Muscle of leg (tissue), 11 donors: Measurements from ENCODE around the gene SKP2. TPM values are rescaled to one million over a fixed set of nuclear protein-coding genes. Genes with fewer than 3 reads are reported as not detected.
A peak's percentile ranks its signal among the peaks of the same experiment; 100 is the strongest.
"Not testable (repeated sequence)": the region's sequence is repeated elsewhere in the genome, so short reads cannot be mapped to it uniquely, and the experiment has no call there.

Experiments used
- DNase-seq: peaks from one replicate; pipeline ENCODE4 v3.0.0; 2013
- H3K27ac ChIP-seq: one replicate; pipeline ENCODE4 v1.5.1; 2013; ENCODE audit warnings: mild to moderate bottlenecking, low read length, control low read depth
- H3K27me3 ChIP-seq: one replicate; pipeline ENCODE4 v1.6.1; 2013; ENCODE audit warnings: low read length; ENCODE audit not compliant: control insufficient read depth, insufficient read depth
- H3K36me3 ChIP-seq: one replicate; pipeline ENCODE4 v1.6.1; 2013; ENCODE audit warnings: low read length; ENCODE audit not compliant: control insufficient read depth, insufficient read depth
- H3K4me1 ChIP-seq: one replicate; pipeline ENCODE4 v1.6.1; 2013; ENCODE audit warnings: low read length; ENCODE audit not compliant: control insufficient read depth, insufficient read depth
- H3K4me3 ChIP-seq: one replicate; pipeline ENCODE4 v1.5.1; 2013; ENCODE audit warnings: low read length, control low read depth
- H3K9me3 ChIP-seq: replicated peaks from 2 replicates; pipeline ENCODE4 v1.6.1; 2013; ENCODE audit warnings: low read depth, low read length; ENCODE audit not compliant: control insufficient read depth
- WGBS: methylation state at CpG from one replicate; pipeline ENCODE4 v1.1.5; 2013; ENCODE audit warnings: missing lambda C conversion rate; ENCODE audit not compliant: insufficient coverage; 5-methylcytosine and 5-hydroxymethylcytosine counted together
- polyA plus RNA-seq, 8 donors: library from polyadenylated mRNA; unstranded; fragments of 120-200 nt; gene quantifications; one replicate each; pipeline versions ENCODE4 v1.2.1 to v1.2.3, GENCODE V29; 2013; ENCODE audit warnings: inconsistent platforms in 1 of 8, low replicate concordance in 1 of 8; ENCODE audit not compliant: insufficient read length in 8 of 8, insufficient read depth in 1 of 8
- total RNA-seq: library from RNA; stranded (reverse); fragments of 120-200 nt; gene quantifications from one replicate; pipeline ENCODE4 v1.2.4, GENCODE V29; 2013

The SKP2 gene
- total and polyA plus RNA-seq, 9 donors = 44.9 to 76.6 (median 52.5) TPM

GRCh38 chr5:36184408-36184807 lies 32.5 kb downstream of the SKP2 start:
- H3K27me3 ChIP-seq, DNase-seq, H3K27ac ChIP-seq, H3K9me3 ChIP-seq, H3K4me1 ChIP-seq, H3K4me3 ChIP-seq: not testable (repeated sequence)
- H3K36me3 ChIP-seq = peaks cover 15% of the 10 kb centered on the region
- no CpG with 5 or more reads among the region's 4 CpGs for WGBS

- WGBS = no CpG with 5 or more reads among the region's 5 CpGs
- no peak overlapping the region for H3K4me3 ChIP-seq
- H3K36me3 ChIP-seq = peaks cover 20% of the 10 kb centered on the region
- H3K4me1 ChIP-seq = no peaks in the 10 kb centered on the region
- no peak overlapping the region for H3K27ac ChIP-seq
- H3K27me3 ChIP-seq = no peaks in the 10 kb centered on the region
- H3K9me3 ChIP-seq = no peaks in the 10 kb centered on the region
- DNase-seq = no peak
Observed at GRCh38 chr5:36193746-36194145, 41.8 kb downstream of the SKP2 start.

DNA sequence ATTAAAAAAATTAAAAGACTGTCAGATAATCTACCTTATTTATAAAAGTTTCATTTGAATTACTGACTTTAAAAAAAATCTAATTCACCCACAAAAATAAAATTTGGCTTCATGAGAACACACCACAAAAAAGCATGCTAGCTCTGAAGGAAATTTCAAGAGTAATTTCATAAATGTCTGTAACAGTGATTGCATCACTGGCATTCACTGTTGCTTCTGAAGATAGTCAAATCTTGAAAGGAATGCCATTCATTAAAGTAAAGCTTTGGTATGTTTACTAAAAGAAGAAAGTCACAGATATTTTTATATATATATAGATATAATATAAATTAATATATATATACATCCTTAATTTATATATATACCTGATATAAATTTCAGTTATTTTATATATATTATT lies 46.4 kb downstream of the SKP2 start:
- no peaks in the 10 kb centered on the region for H3K9me3 ChIP-seq
- H3K27me3 ChIP-seq = no peaks in the 10 kb centered on the region
- H3K4me1 ChIP-seq = no peaks in the 10 kb centered on the region
- H3K36me3 ChIP-seq = peaks cover 17% of the 10 kb centered on the region
- DNase-seq = no peak
- no peak overlapping the region for H3K4me3 ChIP-seq
- H3K27ac ChIP-seq = no peak overlapping the region

DNA sequence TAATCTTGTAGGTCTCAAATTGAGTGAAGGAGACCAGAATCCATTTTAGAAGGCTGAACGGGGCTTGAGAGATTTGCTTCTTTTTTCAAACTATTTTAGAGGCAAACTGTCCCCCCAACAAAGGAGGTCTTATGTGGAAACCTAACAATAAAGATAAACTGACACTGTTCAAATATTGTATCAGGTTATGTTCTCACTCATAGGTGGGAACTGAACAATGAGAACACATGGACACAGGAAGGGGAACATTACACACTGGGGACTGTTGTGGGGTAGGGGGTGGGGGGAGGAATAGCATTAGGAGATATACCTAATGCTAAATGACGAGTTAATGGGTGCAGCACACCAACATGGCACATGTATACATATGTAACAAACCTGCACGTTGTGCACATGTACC lies 46.9 kb downstream of the SKP2 start:
- H3K9me3 ChIP-seq, H3K27me3 ChIP-seq, H3K4me1 ChIP-seq, H3K4me3 ChIP-seq, H3K27ac ChIP-seq, DNase-seq: not testable (repeated sequence)
- WGBS = no CpG with 5 or more reads among the region's 3 CpGs
- peaks cover 20% of the 10 kb centered on the region for H3K36me3 ChIP-seq

GRCh38 chr5:36199620-36200019 lies 47.7 kb downstream of the SKP2 start:
- Histone ChIP-seq H3K27ac (no peak overlapping the region), H3K4me3 (no peak overlapping the region), H3K27me3 (no peaks in the 10 kb centered on the region), H3K4me1 (no peaks in the 10 kb centered on the region), H3K36me3 (peaks cover 20% of the 10 kb centered on the region), H3K9me3 (no peaks in the 10 kb centered on the region)
- no peak for DNase-seq
- WGBS = no CpG with 5 or more reads among the region's 2 CpGs

GRCh38 chr5:36200513-36200912 lies 48.6 kb downstream of the SKP2 start:
- Histone ChIP-seq H3K36me3 (peaks cover 15% of the 10 kb centered on the region), H3K4me3 (no peak overlapping the region), H3K27me3 (no peaks in the 10 kb centered on the region), H3K4me1 (no peaks in the 10 kb centered on the region), H3K27ac (no peak overlapping the region), H3K9me3 (no peaks in the 10 kb centered on the region)
- DNase-seq = no peak
- 83% methylated on average over 1 of the region's 4 CpGs for WGBS

DNA sequence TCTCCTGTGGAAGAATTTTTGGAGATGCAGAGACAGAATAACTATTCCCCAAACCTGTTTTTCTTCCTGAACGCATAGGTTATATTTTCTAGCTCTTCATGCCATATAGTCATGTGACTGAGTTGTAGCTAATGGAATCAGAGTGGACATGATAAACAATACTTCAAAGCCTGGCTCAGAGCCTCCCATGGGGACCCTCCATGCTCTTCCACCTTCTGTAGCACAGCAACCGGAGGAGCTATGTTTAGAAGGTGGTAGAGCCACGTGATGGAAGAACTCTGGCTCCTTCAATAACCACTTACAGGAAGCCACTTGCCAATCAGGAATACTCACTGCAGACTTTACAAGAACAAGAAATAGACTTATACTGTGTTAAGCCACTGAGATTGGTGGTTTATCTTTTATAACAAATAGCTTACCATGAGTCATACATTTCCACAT lies 50.6 kb downstream of the SKP2 start:
- Histone ChIP-seq H3K4me3 (no peak overlapping the region), H3K27me3 (no peaks in the 10 kb centered on the region), H3K9me3 (no peaks in the 10 kb centered on the region), H3K27ac (no peak overlapping the region), H3K36me3 (peaks cover 12% of the 10 kb centered on the region), H3K4me1 (no peaks in the 10 kb centered on the region)
- peak; percentile 15 for DNase-seq
- WGBS = no CpG with 5 or more reads among the region's 3 CpGs

DNA sequence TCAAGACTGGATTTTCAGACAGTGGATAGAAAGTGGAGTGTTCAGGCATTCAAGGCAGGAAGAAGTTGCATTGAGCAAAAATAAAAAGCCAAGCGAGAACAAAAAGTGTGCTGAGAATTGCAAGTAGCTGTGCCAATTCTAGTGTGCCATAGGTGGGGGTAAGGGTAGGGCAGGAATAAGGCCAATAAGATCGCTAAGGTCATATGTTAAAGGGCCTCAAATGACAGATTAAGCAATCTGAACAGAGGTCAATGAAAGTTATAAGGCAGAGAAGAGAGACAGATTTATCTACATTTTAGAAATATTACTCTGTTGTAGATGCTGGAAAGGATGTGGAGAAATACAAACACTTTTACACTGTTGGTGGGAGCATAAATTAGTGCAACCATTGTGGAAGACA lies 53.4 kb downstream of the SKP2 start:
- Histone ChIP-seq H3K27me3 (no peaks in the 10 kb centered on the region), H3K27ac (no peak overlapping the region), H3K4me1 (no peaks in the 10 kb centered on the region), H3K36me3 (peaks cover 12% of the 10 kb centered on the region), H3K4me3 (no peak overlapping the region), H3K9me3 (no peaks in the 10 kb centered on the region)
- 92% methylated on average over 2 of the region's 2 CpGs for WGBS
- DNase-seq = no peak

DNA sequence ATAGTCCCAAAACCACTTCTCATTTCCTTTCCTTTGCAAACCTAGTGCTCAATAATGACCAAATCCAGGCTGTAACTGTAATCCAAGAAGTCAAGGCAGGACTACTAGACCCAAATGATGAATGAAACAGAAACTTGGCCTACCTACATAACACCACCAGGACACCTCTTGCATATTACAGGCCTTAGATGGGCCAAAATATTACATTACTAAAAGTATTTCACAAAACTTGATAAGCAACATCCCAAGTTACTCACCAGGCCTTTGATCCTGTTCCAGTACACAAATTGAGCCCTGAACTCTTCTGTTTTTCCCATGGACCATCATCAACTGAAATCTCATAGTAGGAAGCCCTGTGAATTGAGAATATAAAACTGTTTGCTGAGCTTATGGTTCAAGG lies 55.0 kb downstream of the SKP2 start:
- no peaks in the 10 kb centered on the region for H3K4me1 ChIP-seq
- H3K27me3 ChIP-seq = no peaks in the 10 kb centered on the region
- H3K4me3 ChIP-seq = no peak overlapping the region
- H3K27ac ChIP-seq = no peak overlapping the region
- DNase-seq = no peak
- H3K36me3 ChIP-seq = peaks cover 8% of the 10 kb centered on the region
- no peaks in the 10 kb centered on the region for H3K9me3 ChIP-seq

DNA sequence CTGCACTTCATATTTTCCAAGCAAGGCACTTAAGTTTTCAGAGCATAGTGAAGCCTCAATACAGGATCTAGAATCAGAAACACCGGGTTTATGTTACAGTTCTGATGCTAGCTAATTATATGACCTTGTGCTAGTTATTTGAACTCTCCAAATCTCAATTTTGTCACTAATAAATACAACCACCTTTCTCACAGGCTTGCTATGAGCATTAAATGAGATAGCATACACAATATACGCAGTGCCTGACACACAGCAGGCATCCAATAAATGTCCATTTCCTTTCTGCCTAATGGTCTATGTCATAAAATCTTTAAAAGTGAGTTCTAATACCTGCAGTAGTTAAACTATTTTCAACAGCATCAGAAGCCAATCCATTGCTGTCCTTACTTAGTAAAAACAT lies 56.9 kb downstream of the SKP2 start:
- Histone ChIP-seq H3K27me3 (no peaks in the 10 kb centered on the region), H3K9me3 (no peaks in the 10 kb centered on the region), H3K27ac (no peak overlapping the region), H3K4me3 (no peak overlapping the region), H3K4me1 (no peaks in the 10 kb centered on the region), H3K36me3 (peaks cover 7% of the 10 kb centered on the region)
- WGBS = no CpG with 5 or more reads among the region's 2 CpGs
- no peak for DNase-seq

DNA sequence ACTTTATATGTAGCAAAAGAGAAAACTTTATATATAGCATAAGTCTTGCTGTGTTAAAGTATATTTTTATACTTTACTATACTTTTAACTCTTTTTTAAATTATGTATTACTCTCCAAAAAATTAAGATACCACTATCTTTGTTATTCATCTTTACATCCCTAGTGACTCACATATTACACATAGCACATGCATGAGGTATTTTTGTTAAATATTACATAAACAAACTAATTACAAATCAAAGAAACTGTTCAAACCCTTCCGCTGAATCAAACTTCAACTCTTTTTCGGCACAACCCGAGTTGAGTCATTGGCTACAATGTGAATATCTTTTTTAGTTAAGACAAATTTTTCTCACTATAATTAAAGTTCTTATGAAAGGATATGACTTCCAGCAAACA lies 57.8 kb downstream of the SKP2 start:
- peaks cover 7% of the 10 kb centered on the region for H3K36me3 ChIP-seq
- no peak overlapping the region for H3K4me3 ChIP-seq
- H3K4me1 ChIP-seq = no peaks in the 10 kb centered on the region
- H3K27me3 ChIP-seq = no peaks in the 10 kb centered on the region
- H3K9me3 ChIP-seq = no peaks in the 10 kb centered on the region
- H3K27ac ChIP-seq = no peak overlapping the region
- WGBS = no CpG with 5 or more reads among the region's 3 CpGs
- DNase-seq = no peak
